ENCODE results near the gene EIF2AK3. TPM values are rescaled to one million over a fixed set of nuclear protein-coding genes. Genes with fewer than 3 reads are reported as not detected.

EIF2AK3 gene
- total and polyA plus RNA-seq, 9 donors, result 6.2 to 19.8 (median 18.0) TPM

GRCh38 chr2:88568179-88568578 is 59.1 kb downstream of the EIF2AK3 start:
- 58 to 66% (median 65%) methylated on average over 3 of the region's 3 CpGs for WGBS, 3 donors
- Histone ChIP-seq H3K27ac (no peak overlapping the region), H3K4me3 (no peak overlapping the region), H3K27me3 (no peaks in the 10 kb centered on the region), H3K4me1 (ENCODE audit: insufficient read depth) (no peaks in the 10 kb centered on the region), H3K9me3 (no peaks in the 10 kb centered on the region), H3K36me3 (no peaks in the 10 kb centered on the region)
- no peak for DNase-seq
- TF ChIP-seq POLR2A (IDR thresholded peaks at IDR 0.05) (no peak), EP300 (IDR thresholded peaks at IDR 0.05) (no peak), CTCF (IDR thresholded peaks at IDR 0.05) (no peak)
- intact Hi-C loops (cut with DNase I), result no loop called here

- Histone ChIP-seq H3K9me3 (no peaks in the 10 kb centered on the region), H3K27ac (no peak overlapping the region), H3K4me3 (no peak overlapping the region), H3K36me3 (no peaks in the 10 kb centered on the region), H3K4me1 (ENCODE audit: insufficient read depth) (no peaks in the 10 kb centered on the region), H3K27me3 (no peaks in the 10 kb centered on the region)
- no peak for TF ChIP-seq CTCF (IDR thresholded peaks at IDR 0.05)
- intact Hi-C loops (cut with DNase I), result no loop called here
- 88 to 93% (median 89%) methylated on average over 2 of the region's 2 CpGs for WGBS, 3 donors
- no peak for DNase-seq
Observed at GRCh38 chr2:88564402-88564801, 62.9 kb downstream of the EIF2AK3 start.

GRCh38 chr2:88563129-88563528 is 64.1 kb downstream of the EIF2AK3 start:
- H3K36me3 ChIP-seq, result no peaks in the 10 kb centered on the region
- H3K9me3 ChIP-seq, result no peaks in the 10 kb centered on the region
- H3K27ac ChIP-seq, result no peak overlapping the region
- WGBS, 3 donors, result 64 to 74% (median 71%) methylated on average over 2 of the region's 2 CpGs
- TF ChIP-seq POLR2A (IDR thresholded peaks at IDR 0.05) (no peak), EP300 (IDR thresholded peaks at IDR 0.05) (no peak), CTCF (IDR thresholded peaks at IDR 0.05) (no peak)
- no peaks in the 10 kb centered on the region for H3K27me3 ChIP-seq
- no peak overlapping the region for H3K4me3 ChIP-seq
- no peak for DNase-seq
- intact Hi-C loops (cut with DNase I), result no loop called here
- H3K4me1 ChIP-seq (ENCODE audit: insufficient read depth), result no peaks in the 10 kb centered on the region

GRCh38 chr2:88561646-88562388 is 65.4 kb downstream of the EIF2AK3 start:
- no peak for DNase-seq
- H3K9me3 ChIP-seq, result no peaks in the 10 kb centered on the region
- H3K4me3 ChIP-seq, result no peak overlapping the region
- H3K27ac ChIP-seq, result no peak overlapping the region
- no peaks in the 10 kb centered on the region for H3K36me3 ChIP-seq
- TF ChIP-seq EP300 (IDR thresholded peaks at IDR 0.05), result no peak
- intact Hi-C loops (cut with DNase I), result no loop called here
- no peaks in the 10 kb centered on the region for H3K27me3 ChIP-seq
- WGBS, 3 donors, result 95 to 99% (median 98%) methylated on average over 3 of the region's 3 CpGs
- no peaks in the 10 kb centered on the region for H3K4me1 ChIP-seq (ENCODE audit: insufficient read depth)

GRCh38 chr2:88560619-88561307 is 66.5 kb downstream of the EIF2AK3 start:
- Histone ChIP-seq H3K27ac (no peak overlapping the region), H3K36me3 (no peaks in the 10 kb centered on the region), H3K4me1 (ENCODE audit: insufficient read depth) (no peaks in the 10 kb centered on the region), H3K9me3 (no peaks in the 10 kb centered on the region), H3K4me3 (no peak overlapping the region), H3K27me3 (no peaks in the 10 kb centered on the region)
- intact Hi-C loops (cut with DNase I), result no loop called here
- TF ChIP-seq EP300 (IDR thresholded peaks at IDR 0.05) (no peak), POLR2A (IDR thresholded peaks at IDR 0.05) (no peak), CTCF (IDR thresholded peaks at IDR 0.05) (no peak)
- WGBS, 3 donors, result 91 to 95% (median 94%) methylated on average over 3 of the region's 3 CpGs
- no peak for DNase-seq

All from ovary (tissue), 9 donors.